GM21576 (cell line): ENCODE data around the gene NCS1.
"Not testable (repeated sequence)": the region's sequence is repeated elsewhere in the genome, so short reads cannot be mapped to it uniquely, and the experiment has no call there.

Experiments
- ATAC-seq: cut with Tn5 transposase; IDR thresholded peaks from one replicate; pipeline ENCODE4 v1.9.1; 2021; ENCODE audit warnings: mild to moderate bottlenecking, moderate library complexity; ENCODE audit not compliant: unreplicated experiment

Gene NCS1

DNA sequence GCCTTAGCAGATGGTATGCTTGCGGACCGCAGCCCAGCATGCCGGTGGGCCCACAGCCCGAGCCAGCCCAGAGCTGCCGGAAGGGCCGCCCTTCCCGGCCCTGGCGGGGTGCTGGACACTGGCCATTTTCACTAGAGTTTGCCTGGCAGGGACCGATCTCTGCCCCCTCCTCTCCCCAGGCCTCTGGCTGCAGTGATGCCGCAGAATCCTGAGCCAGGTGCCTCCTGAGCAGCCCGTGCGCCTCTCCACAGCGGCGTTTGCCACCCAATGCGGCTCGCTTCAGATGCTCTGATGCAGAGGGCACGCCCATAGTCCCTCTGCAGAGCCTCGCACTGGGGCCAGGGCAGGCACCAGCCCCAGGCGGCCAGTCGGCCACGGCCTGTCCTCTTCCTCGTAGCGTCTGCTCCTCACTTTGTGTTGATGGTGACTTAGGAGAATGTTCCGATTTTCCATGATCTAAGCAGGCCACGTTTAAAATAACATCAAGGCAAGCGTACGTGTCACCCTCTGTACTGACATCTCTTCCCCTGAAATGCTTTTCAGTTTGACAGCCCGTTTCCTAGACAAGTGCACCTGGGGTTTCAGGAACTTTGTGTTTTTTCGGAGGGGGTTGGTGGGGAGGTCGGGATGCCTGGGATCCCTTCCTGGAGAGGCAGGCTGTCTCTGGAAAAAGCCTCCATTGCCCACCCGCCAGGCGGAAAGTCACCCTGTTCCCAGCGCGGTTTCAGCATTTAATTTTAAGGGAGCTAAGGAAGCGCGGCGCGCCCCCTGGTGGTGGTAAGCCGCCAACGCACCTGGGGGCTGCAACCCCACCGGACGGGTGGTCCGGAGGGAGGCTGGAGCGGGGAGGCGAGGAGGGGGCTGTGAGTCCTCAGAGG, 63.6 kb downstream of the NCS1 start:
- ATAC-seq: no peak

DNA sequence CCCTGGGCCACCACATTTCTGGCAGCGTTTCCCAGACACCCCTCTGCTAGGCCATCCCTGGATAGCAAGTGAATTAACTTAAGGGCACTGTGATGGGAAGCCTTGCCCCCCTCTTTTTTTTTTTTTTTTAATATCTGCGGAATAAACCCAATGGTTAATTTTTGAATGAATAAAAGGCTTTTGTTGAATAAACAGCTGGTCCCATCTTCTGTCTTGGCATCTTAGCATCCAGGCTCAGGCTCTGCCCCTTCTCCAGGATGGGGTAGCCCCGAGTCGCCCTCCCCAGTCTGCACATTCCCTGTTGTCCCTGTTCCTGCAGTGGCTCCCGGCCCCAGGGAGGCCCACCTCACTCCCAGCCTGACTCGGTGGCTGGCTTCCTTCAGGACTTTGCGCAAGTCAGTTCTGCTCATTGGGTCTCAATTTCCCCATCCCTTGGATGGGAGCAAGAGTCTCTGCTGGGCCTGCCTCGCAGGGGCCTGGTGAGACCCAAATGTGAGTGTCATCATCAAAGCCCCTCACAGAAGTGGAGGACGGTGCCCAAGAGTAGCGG, 64.3 kb downstream of the NCS1 start:
- ATAC-seq: no peak

DNA sequence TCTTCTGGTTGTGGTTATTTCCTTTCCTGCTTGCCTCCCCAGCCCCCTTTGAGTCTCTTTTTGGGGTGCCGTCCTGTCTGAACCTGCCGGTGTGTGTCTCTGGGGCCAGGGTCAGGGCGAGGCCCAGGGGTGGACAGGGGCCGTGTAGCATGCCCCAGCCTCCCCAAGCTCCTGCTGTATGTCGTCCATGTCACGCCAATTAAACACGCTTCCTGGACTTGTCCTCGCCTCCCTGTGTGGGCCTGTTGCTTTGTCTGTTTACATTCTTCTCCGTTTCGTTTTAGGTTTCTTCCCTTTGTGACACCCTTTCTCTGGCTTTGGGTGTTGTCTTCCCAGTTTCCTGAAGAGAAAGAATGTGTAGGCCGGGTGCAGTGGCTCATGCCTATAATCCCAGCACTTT, 64.9 kb downstream of the NCS1 start:
- ATAC-seq: no peak

DNA sequence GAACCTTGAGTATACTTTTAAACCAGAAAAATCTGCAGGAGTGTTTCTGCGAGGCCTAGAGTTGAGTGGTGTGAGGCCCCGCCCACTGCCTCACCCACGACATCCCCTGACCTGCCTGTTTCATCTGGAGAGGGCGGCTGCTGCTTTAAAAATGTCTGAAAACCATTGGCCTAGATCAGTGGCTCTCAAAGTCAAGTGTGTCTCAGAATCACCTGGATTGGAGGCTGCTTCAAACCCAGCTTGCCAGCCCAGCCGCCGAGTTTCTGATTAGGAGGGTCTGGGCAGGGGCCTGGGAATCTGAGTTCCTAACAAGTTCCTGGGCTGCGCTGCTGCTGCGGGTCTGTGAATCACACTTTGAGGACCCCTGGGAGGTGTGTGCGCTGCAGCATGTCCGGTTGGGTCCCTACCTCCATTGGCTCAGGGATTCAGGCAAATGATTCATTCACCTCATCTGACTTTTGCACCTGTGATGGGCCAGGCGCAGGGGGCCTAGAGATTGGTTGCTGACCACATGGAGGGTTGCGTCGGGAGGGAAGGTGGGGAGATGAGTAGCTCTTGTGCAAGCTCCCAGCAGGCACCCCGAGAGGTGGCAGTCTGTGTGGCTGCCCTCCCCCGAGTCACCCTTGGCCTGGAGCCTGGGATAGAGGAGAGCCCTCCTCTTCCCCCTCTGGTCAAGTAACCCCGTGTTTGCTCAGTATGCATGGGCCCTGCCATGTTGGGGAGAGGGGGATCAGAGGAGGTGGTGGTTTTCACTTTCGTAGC, 65.7 kb downstream of the NCS1 start:
- ATAC-seq: no peak

DNA sequence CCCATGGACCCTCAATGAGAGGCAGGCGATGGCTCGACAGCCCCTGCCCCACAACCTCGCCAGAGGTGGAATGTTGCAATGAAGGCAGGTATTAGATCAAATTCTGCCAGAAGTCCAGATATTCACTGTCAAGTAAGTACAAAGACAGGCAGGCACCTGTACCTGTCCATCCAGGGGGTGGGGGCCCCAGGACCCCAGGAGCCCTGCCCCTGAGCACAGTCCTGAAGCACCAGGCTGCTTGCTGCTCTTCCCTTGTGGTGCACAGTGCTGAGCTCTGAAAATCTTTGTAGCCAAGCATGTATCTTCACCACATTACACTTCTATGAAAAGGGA, 67.1 kb downstream of the NCS1 start:
- no peak for ATAC-seq

DNA sequence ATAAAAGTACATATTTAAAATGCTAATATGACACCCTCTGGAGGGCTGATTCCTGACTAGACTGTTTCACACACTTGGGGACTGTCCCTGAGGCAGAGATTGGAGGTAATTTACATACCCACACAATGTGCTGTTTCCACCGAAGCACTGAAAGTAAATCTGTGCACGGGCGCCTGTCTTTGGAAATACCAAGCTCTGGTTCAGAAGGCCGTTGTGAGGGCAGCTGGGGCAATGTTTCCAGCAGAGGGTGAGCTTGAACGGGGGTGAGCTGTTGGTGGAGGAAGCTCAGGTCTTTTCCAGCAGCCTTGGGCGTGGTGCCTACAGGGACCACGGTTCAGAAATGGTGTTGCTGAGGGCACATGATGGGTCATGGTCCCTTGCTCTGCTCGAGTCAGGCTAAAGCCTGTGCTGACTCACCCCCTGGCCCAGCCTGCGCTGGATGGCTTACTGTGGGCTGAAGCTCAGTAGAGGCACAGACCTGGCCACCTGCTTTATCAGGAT, 67.6 kb downstream of the NCS1 start:
- ATAC-seq: peak; percentile 55

DNA sequence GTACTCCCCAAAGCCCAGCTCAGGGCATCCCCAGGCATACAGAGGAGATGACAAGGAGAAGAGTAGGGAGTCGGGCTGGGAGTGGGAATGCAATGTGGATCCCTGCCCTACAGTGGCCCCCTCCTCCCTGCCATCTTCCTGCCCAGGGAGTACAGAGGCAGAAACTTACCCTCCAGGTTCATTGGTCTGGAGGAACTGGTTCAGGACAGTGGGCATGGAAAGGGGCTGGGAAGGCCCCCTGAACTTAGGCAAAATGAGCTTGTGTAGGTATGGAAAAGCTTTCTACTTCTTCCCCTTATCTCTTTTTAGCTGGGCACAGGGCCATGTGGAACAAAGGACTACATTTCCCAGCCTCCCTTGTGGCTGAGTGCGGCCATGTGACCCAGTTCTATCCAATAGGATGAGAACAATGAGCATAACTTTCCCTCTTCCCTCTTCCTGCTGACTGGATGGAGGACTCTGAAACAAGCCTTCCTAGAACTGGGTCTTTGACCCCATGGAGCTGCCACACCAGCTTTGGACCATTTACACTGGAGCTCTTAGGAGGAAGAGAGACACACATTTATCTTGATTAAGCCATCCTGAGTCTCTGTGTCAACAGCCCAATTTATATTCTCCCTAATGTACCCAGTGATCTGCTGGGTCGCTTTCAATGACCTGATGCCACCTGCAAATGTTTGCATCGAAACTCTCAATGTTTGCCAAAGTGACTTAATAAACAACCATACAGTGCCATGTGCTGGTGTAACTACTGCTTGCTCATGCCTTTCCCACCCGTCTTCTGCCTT, 68.4 kb downstream of the NCS1 start:
- no peak for ATAC-seq

DNA sequence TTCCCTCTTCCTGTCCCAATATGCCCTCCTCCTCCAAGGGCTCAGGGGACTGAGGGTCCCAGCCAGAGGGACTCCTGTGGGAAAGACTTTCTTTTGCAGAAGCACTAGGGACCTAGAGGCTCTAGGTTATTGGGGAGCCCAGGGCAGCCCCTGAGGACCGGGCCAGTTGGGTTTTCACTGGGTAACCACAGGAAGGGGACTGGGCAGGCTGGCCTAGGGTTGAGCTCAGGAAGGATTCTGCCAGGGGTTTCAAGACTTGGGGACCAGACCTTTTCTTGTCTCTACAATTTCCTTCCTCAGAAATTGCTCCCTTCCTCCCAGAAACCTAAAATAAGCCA, 69.0 kb downstream of the NCS1 start:
- no peak for ATAC-seq

DNA sequence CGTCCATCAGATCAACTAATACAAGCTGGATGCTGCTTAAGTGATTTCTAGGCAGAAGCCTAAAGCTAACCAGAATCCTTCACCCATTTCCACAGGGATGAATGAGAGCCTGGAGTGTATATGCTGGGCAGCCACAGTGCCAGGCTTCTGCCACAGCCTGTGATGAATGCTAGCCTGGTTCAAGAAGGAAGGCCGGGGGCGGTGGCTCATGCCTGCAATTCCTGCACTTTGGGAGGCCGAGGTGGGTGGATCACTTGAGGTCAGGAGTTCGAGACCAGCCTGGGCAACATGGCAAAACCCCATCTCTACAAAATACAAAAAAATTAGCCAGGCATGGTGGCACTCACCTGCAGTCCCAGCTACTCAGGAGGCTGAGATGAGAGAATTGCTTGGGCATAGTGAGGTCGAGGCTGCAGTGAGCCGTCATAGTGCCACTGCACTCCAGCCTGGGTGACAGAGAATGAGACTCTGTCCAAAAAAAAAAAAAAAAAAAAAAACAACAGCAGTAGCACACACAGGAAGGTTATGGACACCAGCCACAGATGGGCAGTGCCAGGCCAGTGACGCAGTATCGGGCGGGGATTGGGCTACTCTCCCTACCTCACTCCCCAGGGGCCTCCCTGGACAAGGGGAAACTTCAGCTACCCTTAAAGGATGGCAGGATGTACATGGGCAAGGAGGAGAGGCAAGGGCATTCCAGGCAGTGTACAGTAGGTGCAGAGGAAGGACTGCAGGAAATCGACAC, 70.2 kb downstream of the NCS1 start:
- ATAC-seq: no peak

DNA sequence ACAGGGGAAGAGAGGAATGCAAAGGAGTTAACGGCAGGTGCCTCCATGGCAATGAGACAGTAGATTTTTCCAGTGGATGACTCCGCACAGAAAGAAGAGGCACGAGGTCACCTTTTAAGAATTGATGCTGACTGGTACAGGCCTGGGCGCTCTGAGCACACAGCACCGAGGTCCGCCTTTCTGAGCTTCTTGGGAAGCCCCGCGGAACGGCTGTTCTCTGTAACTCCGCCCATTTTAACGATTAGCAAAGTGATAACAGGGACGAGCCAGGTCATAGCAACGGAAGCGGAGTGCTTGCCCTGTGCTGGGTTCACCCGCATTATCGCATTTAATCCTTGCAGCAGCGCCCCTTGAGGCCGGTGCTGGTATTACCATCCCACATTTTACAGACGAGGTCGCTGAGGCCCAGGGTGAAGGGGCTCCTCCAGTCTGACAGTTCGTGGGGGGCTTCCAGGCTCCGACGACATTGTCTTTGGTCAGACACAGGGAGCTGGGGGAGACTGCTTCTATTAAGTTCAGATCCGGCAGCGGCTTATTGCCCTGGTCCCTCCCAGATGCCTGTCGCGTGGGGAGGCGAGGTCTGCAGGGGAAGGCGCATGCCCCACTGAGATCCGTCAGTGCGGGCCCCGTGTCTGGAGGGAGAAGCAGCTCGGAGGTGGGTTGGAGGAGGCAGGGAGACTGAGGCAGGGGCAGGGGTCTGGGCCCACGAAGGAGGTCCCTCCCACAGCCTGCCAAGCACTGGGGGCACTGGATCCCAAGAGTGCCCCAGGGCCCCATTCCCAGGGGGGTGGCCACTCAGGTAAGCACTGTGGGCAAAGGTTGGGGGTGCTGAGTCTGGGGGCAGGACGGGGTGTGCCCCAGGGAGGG, 71.0 kb downstream of the NCS1 start:
- ATAC-seq: no peak

DNA sequence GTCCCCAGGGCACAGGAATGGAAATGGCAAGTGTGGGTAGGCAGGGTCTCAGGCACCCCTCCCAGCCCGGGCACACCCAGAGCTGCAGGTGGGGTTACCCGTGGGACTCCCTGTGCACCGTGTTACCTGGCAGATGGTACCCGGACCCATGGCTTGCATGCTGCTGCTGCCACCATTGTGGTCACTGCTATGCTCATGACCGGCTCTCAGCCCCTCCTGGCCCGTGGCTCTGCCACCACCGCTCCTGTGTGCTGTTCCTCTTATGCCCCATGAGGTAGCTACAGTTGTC, 71.6 kb downstream of the NCS1 start:
- no peak for ATAC-seq

DNA sequence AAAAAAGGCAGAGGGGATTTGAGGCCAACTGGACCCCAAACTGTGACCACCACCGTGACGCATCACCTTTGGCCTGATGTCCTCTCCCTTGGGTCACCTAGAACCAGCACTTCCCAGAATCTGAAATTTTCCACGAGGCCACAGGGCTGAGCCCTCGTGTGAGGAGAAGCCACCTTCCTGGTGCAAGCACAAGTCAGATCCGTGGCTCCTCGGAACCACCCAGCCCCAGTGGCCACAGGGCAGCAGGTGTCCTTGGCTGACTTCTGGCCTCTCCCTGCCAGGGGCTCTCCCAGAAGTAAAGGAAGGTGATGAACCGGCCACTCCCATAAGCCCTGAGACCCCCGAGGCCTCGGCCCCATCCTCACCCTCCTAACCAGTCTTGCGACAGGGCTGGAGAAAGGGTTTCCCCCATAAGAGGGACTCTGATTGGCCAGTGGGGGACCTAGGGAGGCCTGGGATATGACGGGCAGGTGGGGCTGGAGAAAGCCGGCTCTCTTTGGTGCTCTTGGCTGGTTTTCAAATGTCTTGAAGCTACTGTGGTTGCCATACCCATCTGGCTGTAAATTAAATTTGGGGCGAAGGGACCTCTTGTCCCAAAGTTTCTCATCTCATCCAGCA, 72.5 kb downstream of the NCS1 start:
- no peak for ATAC-seq

DNA sequence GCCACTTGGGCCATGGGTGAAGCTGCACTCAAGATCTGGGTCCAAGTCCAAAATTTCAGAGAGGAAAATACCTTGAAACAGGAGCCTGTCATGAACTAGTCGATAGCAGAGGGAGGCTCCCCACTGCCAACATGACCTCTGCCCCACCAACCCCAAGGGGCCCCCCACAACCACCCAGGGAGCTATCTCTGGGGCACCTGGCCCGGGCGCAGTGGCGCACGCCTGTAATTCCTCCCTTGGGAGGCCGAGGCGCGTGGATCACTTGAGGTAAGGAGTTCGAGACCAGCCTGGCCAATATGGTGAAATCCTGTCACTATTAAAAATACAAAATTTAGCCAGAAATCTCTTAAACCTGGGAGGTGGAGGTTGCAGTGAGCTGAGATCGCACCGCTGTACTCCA, 73.3 kb downstream of the NCS1 start:
- ATAC-seq: no peak

DNA sequence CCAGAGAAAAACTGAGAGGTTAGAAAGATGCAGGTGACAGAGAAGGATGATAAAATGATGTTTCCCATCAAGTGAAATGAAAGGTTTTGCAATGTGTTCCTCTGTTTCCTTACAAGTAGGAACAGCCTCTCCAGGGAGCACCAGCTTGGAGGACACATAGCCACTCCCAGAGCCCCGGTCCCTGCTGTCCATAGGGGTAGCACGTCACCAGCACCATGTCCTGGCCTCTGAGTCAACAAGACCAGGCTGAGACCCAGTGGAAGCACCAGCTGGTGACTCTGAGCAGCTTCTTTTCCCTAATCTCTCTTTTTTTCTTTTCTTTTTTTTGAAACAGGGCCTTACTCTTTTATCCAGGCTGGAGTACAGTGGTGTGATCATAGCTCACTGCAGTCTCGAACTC, 73.9 kb downstream of the NCS1 start:
- no peak for ATAC-seq

DNA sequence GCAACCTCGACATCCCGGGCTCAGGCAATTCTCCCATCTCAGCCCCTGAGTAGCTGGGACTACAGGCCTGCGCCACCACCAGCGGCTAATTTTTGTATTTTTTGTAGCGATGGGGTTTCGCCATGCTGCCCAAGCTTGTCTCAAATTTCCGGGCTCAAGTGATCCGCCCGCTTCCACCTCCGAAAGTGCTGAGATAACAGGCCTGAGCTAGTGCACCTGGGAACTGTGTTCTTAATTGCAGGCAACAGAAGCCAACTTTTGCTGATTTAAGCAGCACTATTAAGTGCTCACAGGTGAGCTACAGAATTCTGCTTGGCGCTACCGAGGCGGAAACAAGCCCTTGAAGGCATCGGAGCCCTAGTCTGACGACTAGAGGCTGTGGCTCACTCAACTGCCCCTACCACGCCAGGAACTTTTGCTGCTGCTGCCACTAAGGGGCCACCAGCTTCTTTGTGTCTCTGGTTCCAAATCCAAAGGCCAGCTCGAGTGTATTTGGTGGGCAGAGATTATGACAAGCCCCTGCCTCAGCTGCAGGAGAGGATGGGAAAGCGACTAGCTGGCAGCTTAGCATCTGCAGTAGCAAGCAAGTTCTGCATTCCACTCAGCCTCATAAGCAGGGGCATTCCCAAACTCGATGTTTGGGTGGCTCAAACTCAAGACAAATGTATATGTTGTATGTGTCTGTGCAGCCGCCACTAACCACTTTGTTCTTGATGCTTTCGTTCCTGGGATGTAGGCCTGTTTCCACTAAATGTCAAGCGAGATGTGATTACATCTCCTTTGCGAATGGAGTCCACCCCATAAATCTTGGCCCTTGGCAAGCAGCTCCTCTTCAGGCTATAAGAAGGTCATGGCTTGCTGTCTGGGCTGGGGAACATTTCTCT, 82.8 kb downstream of the NCS1 start:
- ATAC-seq: no peak

DNA sequence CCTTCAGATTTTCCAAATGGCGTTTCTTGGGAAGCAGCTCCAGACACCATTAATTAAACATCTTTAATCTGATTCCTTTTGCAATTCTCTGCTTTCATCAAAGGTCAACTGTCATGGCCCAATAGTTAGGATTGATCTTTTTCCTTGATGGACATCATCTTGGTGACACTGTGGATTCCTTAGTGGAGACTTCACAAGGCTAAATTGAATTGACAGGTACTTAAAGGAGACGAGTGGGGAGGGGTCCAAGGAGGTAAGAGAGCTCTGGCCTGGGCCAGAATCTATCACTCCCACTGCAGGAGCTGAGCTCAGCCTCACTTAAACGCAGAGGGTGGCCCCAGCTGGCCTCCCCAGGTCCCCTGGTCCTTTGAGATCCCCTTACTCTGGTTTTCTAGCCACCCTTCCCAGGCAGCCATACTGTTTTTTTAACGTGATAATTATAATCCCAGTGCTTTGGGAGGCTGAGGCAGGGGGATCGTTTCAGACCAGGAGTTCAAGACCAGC, 83.5 kb downstream of the NCS1 start:
- ATAC-seq: no peak

DNA sequence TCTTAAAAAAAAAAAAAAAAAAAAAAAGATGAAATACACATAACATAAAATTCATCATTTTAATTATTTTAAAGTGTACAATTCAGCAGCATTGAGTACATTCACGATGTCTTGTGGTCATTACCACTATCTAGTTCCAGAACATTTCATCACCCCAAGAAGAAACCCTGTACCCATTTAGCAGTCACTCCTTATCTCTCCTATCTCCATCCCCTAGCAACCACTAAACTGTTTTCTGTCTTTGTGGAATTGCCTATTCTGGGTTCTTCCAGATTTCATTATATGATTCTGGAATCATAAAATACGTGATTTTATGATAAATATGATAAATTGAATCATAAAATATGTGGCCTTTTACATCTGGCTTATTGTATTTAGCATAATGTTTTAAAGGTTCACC, 84.4 kb downstream of the NCS1 start:
- no peak for ATAC-seq

DNA sequence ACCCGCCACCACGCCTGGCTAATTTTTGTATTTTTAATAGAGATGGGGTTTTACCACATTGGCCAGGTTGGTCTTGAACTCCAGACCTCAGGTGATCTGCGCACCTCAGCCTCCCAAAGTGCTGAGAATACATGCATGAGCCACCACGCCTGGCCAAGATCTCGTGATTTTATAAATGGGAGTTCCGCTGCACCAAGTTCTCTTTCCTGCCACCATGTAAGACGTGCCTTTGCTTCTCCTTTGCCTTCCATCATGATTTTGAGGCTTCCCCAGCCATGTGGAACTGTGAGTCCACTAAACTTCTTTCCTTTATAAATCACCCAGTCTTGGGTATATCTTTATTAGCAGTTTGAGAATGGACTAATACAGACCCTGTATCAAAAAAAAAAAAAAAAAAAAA, 85.9 kb downstream of the NCS1 start:
- not testable (repeated sequence) for ATAC-seq
